Activated CD8-positive, alpha-beta T cell treated with anti-CD3 and anti-CD28 coated beads for 36 hours (primary cell): ENCODE measurements around the gene KDM2A. TPM values are rescaled to one million over a fixed set of nuclear protein-coding genes. Genes with fewer than 3 reads are reported as not detected.

Experiments
- ATAC-seq: fragments of 200-7000 bp; cut with Tn5 transposase; one replicate; pipeline ENCODE4 v1.10.0; 2021; ENCODE audit warnings: mild to moderate bottlenecking, moderate library complexity
- CTCF ChIA-PET: fragments of 350-600 bp; sonication (Branson Sonifier 250); formaldehyde crosslinking; loops from one replicate; lab custom pipeline; 2021; ENCODE audit warnings: antibody characterized with exemption; lab: Charles Lee
- POLR2A ChIA-PET: fragments of 350-600 bp; sonication (Branson Sonifier 250); formaldehyde crosslinking; loops from one replicate; lab custom pipeline; 2021; ENCODE audit warnings: antibody characterized with exemption; lab: Charles Lee
- DNase-seq: peaks from one replicate; pipeline ENCODE4 v3.0.0-alpha.2; 2020
- H3K27ac Mint-ChIP-seq: one replicate; pipeline ENCODE4 v1.8.0; 2021; ENCODE audit warnings: mild to moderate bottlenecking, mixed read lengths
- H3K27me3 Mint-ChIP-seq: one replicate; pipeline ENCODE4 v1.8.0; 2021; ENCODE audit warnings: mixed read lengths
- H3K36me3 Mint-ChIP-seq: one replicate; pipeline ENCODE4 v1.8.0; 2021; ENCODE audit warnings: low read depth, mixed read lengths
- H3K4me1 Mint-ChIP-seq: one replicate; pipeline ENCODE4 v1.8.0; 2021; ENCODE audit warnings: low read depth, mixed read lengths
- H3K4me3 Mint-ChIP-seq: one replicate; pipeline ENCODE4 v1.8.0; 2021; ENCODE audit warnings: mild to moderate bottlenecking, moderate library complexity, mixed read lengths
- H3K9me3 Mint-ChIP-seq: one replicate; pipeline ENCODE4 v1.8.0; 2021; ENCODE audit warnings: mixed read lengths
- intact Hi-C: fragments of 100-400 bp; cut with micrococcal nuclease; formaldehyde crosslinking; loops from one replicate; pipeline ENCODE4 v1.10.0; 2022
- total RNA-seq, 2 experiments: library from RNA; stranded (reverse); gene quantifications; one replicate each; pipeline ENCODE4 v1.2.3, GENCODE V29; 2021
- TF ChIP-seq, protein P1 (sequence below): fragments of 200-600 bp; IDR thresholded peaks from one replicate; pipeline ENCODE4 v1.8.0; 2022; ENCODE audit warnings: antibody characterized with exemption, mild to moderate bottlenecking

Gene KDM2A
- total RNA-seq, 2 experiments from 2014 or later = 79.6 to 88.1 TPM

DNA sequence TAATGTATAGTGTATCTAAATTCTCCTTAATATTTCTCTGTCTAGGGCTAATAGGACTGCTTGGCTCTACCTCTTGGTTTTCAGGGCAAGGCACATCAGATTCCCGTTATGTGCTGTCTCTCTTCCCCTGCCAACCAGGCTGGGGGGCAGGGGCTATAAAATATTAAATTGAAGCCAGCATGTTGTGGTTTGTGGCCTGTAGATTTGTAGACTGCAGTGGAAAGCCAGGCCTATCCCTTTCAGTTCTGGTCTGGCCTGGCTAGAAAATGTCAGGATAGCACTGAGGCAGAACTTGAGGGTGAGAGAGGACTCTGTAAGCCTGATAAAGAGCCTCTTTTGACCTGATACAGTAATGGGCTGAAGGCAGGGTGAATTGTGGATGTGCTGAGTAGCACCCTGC lies 132.8 kb downstream of the KDM2A start:
- DNase-seq = no peak
- H3K27me3 Mint-ChIP-seq = no peaks in the 10 kb centered on the region
- CTCF ChIA-PET = interaction anchor here (1.2 to 5.4 kb wide), 6 partner anchors 9 to 408 kb away, joined by 3 to 60 read pairs (median 4); no protein-coding TSS in a partner anchor
- POLR2A ChIA-PET = interaction anchor here (5.2 to 5.3 kb wide), 2 partner anchors 11 kb away, joined by 25 to 32 read pairs; no protein-coding TSS in a partner anchor
- intact Hi-C loops = no loop called here
- TF ChIP-seq, protein P1, sequence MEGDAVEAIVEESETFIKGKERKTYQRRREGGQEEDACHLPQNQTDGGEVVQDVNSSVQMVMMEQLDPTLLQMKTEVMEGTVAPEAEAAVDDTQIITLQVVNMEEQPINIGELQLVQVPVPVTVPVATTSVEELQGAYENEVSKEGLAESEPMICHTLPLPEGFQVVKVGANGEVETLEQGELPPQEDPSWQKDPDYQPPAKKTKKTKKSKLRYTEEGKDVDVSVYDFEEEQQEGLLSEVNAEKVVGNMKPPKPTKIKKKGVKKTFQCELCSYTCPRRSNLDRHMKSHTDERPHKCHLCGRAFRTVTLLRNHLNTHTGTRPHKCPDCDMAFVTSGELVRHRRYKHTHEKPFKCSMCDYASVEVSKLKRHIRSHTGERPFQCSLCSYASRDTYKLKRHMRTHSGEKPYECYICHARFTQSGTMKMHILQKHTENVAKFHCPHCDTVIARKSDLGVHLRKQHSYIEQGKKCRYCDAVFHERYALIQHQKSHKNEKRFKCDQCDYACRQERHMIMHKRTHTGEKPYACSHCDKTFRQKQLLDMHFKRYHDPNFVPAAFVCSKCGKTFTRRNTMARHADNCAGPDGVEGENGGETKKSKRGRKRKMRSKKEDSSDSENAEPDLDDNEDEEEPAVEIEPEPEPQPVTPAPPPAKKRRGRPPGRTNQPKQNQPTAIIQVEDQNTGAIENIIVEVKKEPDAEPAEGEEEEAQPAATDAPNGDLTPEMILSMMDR = no peak
- ATAC-seq = no peak
- no peaks in the 10 kb centered on the region for H3K9me3 Mint-ChIP-seq
- H3K4me3 Mint-ChIP-seq = no peak overlapping the region
- peaks cover 74% of the 10 kb centered on the region for H3K36me3 Mint-ChIP-seq
- peak overlapping the region; percentile 35 for H3K27ac Mint-ChIP-seq
- H3K4me1 Mint-ChIP-seq = peaks cover 39% of the 10 kb centered on the region

DNA sequence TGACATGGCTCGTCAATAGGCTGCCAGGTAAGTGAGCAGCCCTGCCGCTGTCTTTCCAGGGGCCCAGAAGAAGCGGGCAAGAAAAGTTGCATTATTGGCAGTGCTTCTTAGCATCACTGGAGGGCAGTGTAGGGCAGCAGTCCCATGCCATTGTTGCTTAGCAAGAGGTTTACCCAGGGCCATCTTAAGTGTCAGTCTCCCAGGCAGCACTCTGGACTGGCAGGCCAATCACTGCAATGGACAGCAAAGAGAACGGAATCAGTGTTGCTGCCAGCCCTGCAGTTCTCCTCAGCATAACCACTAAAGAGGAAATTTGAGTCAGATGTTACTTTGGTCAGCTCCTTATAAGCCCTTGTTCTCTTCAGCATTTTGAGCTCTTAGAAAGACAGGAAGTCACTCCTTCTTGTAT lies 133.8 kb downstream of the KDM2A start:
- intact Hi-C loops = no loop called here
- DNase-seq (peak; percentile 56), ATAC-seq (peak; percentile 86)
- TF ChIP-seq, protein P1 = peak; percentile 35
- ChIA-PET CTCF (interaction anchor here (0.7 to 5.4 kb wide), 15 partner anchors 10 to 205 kb away, joined by 3 to 60 read pairs (median 3); partner anchors contain the start of genes ANKRD13D and POLD4), POLR2A (interaction anchor here (0.6 to 5.3 kb wide), 7 partner anchors 10 to 528 kb away, joined by 3 to 32 read pairs (median 4); partner anchors contain the start of gene ANKRD13D)
- Mint-ChIP-seq H3K27me3 (no peaks in the 10 kb centered on the region), H3K9me3 (no peaks in the 10 kb centered on the region), H3K27ac (peak overlapping the region; percentile 58), H3K36me3 (peaks cover 77% of the 10 kb centered on the region), H3K4me3 (no peak overlapping the region), H3K4me1 (peaks cover 39% of the 10 kb centered on the region)

GRCh38 chr11:67253872-67254624 lies 135.0 kb downstream of the KDM2A start:
- ATAC-seq (peak; percentile 41), DNase-seq (no peak)
- Mint-ChIP-seq H3K9me3 (no peaks in the 10 kb centered on the region), H3K27ac (peak overlapping the region; percentile 50), H3K27me3 (no peaks in the 10 kb centered on the region), H3K4me3 (no peak overlapping the region), H3K4me1 (peaks cover 42% of the 10 kb centered on the region), H3K36me3 (peaks cover 65% of the 10 kb centered on the region)
- TF ChIP-seq, protein P1 = no peak
- intact Hi-C loops = no loop called here
- CTCF ChIA-PET = interaction anchor here (0.9 to 5.4 kb wide), 14 partner anchors 9 to 206 kb away, joined by 3 to 60 read pairs (median 4); partner anchors contain the start of gene ANKRD13D
- POLR2A ChIA-PET = interaction anchor here (0.8 to 5.2 kb wide), 8 partner anchors 9 to 97 kb away, joined by 3 to 32 read pairs (median 4); partner anchors contain the start of gene ANKRD13D

DNA sequence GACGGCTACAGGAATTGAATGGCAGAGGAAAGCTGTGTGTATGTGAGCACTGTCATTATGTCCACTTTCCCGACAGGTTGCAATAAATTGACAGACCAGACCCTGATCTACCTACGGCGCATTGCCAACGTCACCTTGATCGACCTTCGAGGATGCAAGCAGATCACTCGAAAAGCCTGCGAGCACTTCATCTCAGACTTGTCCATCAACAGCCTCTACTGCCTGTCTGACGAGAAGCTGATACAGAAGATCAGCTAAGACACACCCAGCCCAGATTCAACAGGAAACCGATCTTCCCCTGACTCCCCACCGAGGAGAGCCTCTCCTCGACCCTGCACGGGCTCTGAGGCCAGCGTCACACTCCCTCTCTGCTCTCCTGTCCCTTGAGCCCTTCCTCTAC lies 135.7 kb downstream of the KDM2A start:
- intact Hi-C loops = no loop called here
- H3K4me3 Mint-ChIP-seq = no peak overlapping the region
- peaks cover 57% of the 10 kb centered on the region for H3K36me3 Mint-ChIP-seq
- H3K27ac Mint-ChIP-seq = peak overlapping the region; percentile 39
- POLR2A ChIA-PET = interaction anchor here (1.0 to 3.7 kb wide), 3 partner anchors 13 to 14 kb away, joined by 4 to 21 read pairs (median 5); no protein-coding TSS in a partner anchor
- H3K27me3 Mint-ChIP-seq = no peaks in the 10 kb centered on the region
- no peak for DNase-seq
- peaks cover 36% of the 10 kb centered on the region for H3K4me1 Mint-ChIP-seq
- TF ChIP-seq, protein P1 = no peak
- CTCF ChIA-PET = interaction anchor here (0.9 to 5.4 kb wide), 3 partner anchors 8 to 63 kb away, joined by 3 to 60 read pairs (median 3); no protein-coding TSS in a partner anchor
- ATAC-seq = no peak
- no peaks in the 10 kb centered on the region for H3K9me3 Mint-ChIP-seq
